ENCODE data around the gene PDCL3. TPM values are rescaled to one million over a fixed set of nuclear protein-coding genes. Genes with fewer than 3 reads are reported as not detected.
A peak's percentile ranks its signal among the peaks of the same experiment; 100 is the strongest.

PDCL3 gene
- polyA plus RNA-seq (ENCODE audit: insufficient read length in 3 of 3), result 10 to 100 TPM; 41.7 to 44.2 (median 42.4) TPM

- peak; percentile 89 to 94 (median 94) for DNase-seq (ENCODE audit: low read depth in 3 of 3, low spot score in 2 of 3)
Measured at GRCh38 chr2:100562613-100563406, at the start of gene PDCL3. Gene PDCL3 (plus strand): TSS chr2:100562993. CDS start chr2:100563068, 75 bp downstream.

- no peak for DNase-seq (ENCODE audit: low read depth in 3 of 3, low spot score in 2 of 3)
Measured at GRCh38 chr2:100513650-100514049, 49.1 kb upstream of the PDCL3 start.

- no peak for DNase-seq (ENCODE audit: low read depth in 3 of 3, low spot score in 2 of 3)
Measured at GRCh38 chr2:100517556-100517955, 45.2 kb upstream of the PDCL3 start.

- DNase-seq (ENCODE audit: low read depth in 3 of 3, low spot score in 2 of 3), result no peak
Measured at GRCh38 chr2:100518801-100519200, 44.0 kb upstream of the PDCL3 start.

- DNase-seq (ENCODE audit: low read depth in 3 of 3, low spot score in 2 of 3), result no peak
Measured at GRCh38 chr2:100520224-100520623, 42.6 kb upstream of the PDCL3 start.

- DNase-seq (ENCODE audit: low read depth in 3 of 3, low spot score in 2 of 3), result no peak
Measured at GRCh38 chr2:100522430-100522829, 40.4 kb upstream of the PDCL3 start.

- no peak for DNase-seq (ENCODE audit: low read depth in 3 of 3, low spot score in 2 of 3)
Measured at GRCh38 chr2:100524331-100524730, 38.5 kb upstream of the PDCL3 start.

GRCh38 chr2:100526868-100527267 lies 35.9 kb upstream of the PDCL3 start:
- DNase-seq (ENCODE audit: low read depth in 3 of 3, low spot score in 2 of 3), result no peak

- no peak for DNase-seq (ENCODE audit: low read depth in 3 of 3, low spot score in 2 of 3)
Measured at GRCh38 chr2:100527440-100528015, 35.3 kb upstream of the PDCL3 start.

GRCh38 chr2:100529176-100529575 lies 33.6 kb upstream of the PDCL3 start:
- DNase-seq (ENCODE audit: low read depth in 3 of 3, low spot score in 2 of 3), result no peak

GRCh38 chr2:100529900-100530299 lies 32.9 kb upstream of the PDCL3 start:
- DNase-seq (ENCODE audit: low read depth in 3 of 3, low spot score in 2 of 3), result no peak

GRCh38 chr2:100535855-100536254 lies 26.9 kb upstream of the PDCL3 start:
- DNase-seq (ENCODE audit: low read depth in 3 of 3, low spot score in 2 of 3), result peak in 1 of 3 donors; percentile 8

- DNase-seq (ENCODE audit: low read depth in 3 of 3, low spot score in 2 of 3), result no peak
Measured at GRCh38 chr2:100537918-100538317, 24.9 kb upstream of the PDCL3 start.

- DNase-seq (ENCODE audit: low read depth in 3 of 3, low spot score in 2 of 3), result no peak
Measured at GRCh38 chr2:100539221-100539620, 23.6 kb upstream of the PDCL3 start.

- no peak for DNase-seq (ENCODE audit: low read depth in 3 of 3, low spot score in 2 of 3)
Measured at GRCh38 chr2:100541404-100541803, 21.4 kb upstream of the PDCL3 start.

GRCh38 chr2:100542418-100542817 lies 20.4 kb upstream of the PDCL3 start:
- no peak for DNase-seq (ENCODE audit: low read depth in 3 of 3, low spot score in 2 of 3)

GRCh38 chr2:100544911-100545596 lies 17.7 kb upstream of the PDCL3 start:
- peak in 1 of 3 donors; percentile 13 for DNase-seq (ENCODE audit: low read depth in 3 of 3, low spot score in 2 of 3)

- DNase-seq (ENCODE audit: low read depth in 3 of 3, low spot score in 2 of 3), result no peak
Measured at GRCh38 chr2:100546469-100546868, 16.3 kb upstream of the PDCL3 start.

GRCh38 chr2:100548771-100549170 lies 14.0 kb upstream of the PDCL3 start:
- DNase-seq (ENCODE audit: low read depth in 3 of 3, low spot score in 2 of 3), result no peak

GRCh38 chr2:100551303-100551702 lies 11.5 kb upstream of the PDCL3 start:
- no peak for DNase-seq (ENCODE audit: low read depth in 3 of 3, low spot score in 2 of 3)

GRCh38 chr2:100554798-100555407 lies 7.9 kb upstream of the PDCL3 start:
- DNase-seq (ENCODE audit: low read depth in 3 of 3, low spot score in 2 of 3), result no peak

All from right renal cortex interstitium (tissue), 3 donors.